ENCODE data around the gene ADD1.
A peak's percentile ranks its signal among the peaks of the same experiment; 100 is the strongest.

The ADD1 gene

DNA sequence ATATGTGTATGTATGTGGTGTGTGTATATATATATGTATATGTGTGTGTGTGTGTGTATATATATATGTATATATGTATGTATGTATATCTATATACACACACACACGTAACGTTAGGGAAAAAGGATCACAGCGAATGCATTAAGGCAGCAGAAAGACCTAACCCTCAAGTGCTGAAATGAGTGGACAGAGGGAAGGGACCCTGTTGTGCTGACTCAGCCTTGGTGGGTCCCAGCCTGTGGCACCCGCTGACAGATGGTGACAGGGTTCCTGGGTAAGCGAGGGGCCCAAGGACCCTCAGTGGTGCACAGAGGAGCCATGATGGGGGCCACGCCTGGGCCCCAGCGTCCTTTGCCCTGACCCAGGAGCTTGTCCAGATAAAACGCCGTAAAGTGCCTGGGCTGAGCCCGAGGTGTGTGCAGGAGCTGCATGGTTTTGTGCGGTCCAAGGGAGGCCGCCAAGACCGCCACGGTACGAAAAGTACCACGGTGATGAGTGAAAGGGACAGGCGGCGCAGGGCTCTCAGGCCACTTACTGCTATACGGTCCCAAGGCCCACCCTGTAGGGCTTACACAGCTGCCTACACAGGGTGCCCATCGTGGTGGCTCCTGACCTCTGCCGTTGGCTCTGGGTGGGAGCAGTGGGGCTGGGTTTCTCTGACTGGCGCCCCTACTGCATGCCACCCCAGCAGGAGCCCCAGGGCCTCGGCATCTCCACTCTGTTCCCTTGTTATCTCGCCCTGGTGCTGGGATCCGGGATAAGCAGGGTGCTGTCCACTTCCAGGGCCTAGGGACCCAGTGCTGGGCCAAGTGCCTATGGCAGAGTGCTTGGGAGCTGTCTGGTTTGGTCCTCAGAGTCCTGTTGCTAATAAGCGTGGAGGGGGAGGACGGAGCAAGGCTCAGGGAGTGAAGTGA lies 40.8 kb upstream of the ADD1 start:
- DNase-seq (ENCODE audit: low spot score) = no peak
- CTCF ChIA-PET = interaction anchor here (0.6 kb wide), 1 partner anchor 394 kb away, joined by 4 read pairs; no protein-coding TSS in a partner anchor
- no peak for TF ChIP-seq CTCF (conservative IDR thresholded peaks at IDR 0.05; ENCODE audit: low read depth)
- POLR2A ChIA-PET (ENCODE audit: low non-redundant PET) = no interaction called here
- H3K27ac ChIP-seq = peak overlapping the region; percentile 90

DNA sequence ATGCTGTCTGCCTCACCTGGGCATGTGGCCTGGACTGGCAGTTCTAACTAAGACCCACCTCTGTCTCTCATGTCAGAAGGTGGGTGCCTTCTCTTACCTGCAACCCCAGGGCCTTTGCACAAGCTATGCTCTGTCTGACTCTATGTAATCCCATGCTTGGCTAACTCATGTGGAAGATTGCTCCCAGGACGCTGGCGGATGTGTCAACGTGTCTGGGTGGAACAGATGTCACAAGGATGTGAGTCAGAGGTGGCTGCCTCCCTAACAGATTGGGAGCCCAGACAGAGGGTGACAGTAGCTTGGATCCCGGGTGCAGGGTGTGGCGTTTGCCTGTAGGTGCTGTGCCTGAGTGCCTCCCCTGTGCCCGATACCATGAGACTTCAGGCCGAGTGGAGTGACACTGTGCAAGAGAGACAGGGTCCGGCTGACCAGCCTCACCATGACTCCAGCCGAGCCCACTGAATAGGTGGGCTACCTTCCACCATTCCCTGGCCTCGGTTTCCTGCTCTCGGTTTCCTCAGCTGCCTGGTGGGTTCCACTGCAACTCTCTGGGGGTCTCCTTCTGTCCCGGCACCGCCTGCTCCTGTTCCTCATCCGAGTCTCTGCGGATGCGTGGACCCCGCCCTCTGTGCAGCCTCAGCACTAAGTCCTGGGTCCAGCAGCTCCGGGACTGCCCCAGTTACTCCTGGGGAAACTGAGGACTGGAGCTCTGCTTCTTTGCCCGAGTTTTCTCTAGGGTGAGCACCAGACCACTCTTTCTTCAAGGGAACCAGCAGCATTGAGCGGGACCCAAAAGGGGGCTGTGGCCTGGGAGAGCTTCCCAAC lies 39.8 kb upstream of the ADD1 start:
- TF ChIP-seq CTCF (conservative IDR thresholded peaks at IDR 0.05; ENCODE audit: low read depth) = no peak
- peak overlapping the region; percentile 90 for H3K27ac ChIP-seq
- CTCF ChIA-PET = interaction anchor here (0.6 kb wide), 2 partner anchors 12 to 393 kb away, joined by 4 read pairs; no protein-coding TSS in a partner anchor
- DNase-seq (ENCODE audit: low spot score) = no peak
- POLR2A ChIA-PET (ENCODE audit: low non-redundant PET) = no interaction called here

GRCh38 chr4:2804449-2804972 lies 39.1 kb upstream of the ADD1 start:
- peak overlapping the region; percentile 90 for H3K27ac ChIP-seq
- CTCF ChIA-PET = no interaction called here

DNA sequence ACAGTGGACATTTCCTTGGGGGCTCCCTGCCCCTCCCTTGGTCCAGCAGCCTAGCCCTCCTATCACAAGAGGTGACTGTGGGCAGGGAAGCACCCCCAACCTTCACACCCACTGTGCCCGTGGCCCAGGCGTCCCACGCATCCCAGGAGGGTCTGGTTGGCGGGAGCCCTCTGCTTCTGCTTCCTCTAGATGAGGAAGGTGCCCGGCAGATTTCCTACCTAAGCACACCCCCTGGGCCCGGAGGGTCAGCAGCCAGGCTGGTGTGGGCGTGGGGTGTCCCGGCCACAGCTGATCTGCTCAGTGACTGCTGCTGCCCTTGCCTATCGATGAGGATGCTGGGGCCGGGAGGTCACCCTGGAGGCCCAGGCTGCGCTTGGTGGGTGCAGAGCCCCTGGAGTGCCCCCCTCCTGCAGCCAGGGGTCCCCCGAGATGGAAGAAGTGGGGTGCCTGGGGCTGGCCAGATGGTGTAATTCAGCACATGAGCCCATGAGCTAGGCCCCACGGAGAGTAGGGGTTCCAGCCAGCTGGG lies 38.6 kb upstream of the ADD1 start:
- TF ChIP-seq CTCF (conservative IDR thresholded peaks at IDR 0.05; ENCODE audit: low read depth) = no peak
- ChIA-PET CTCF (interaction anchor here (0.5 kb wide), 1 partner anchor 12 kb away, joined by 3 read pairs; the partner anchor contains the start of gene SH3BP2), POLR2A (ENCODE audit: low non-redundant PET) (no interaction called here)
- peak overlapping the region; percentile 90 for H3K27ac ChIP-seq
- DNase-seq (ENCODE audit: low spot score) = no peak

More at GRCh38 chr4:2804449-2804972, 39.1 kb upstream of the ADD1 start:
- POLR2A ChIA-PET (ENCODE audit: low non-redundant PET) = no interaction called here
- no peak for TF ChIP-seq CTCF (conservative IDR thresholded peaks at IDR 0.05; ENCODE audit: low read depth)
- no peak for DNase-seq (ENCODE audit: low spot score)

GRCh38 chr4:2805712-2806389 lies 37.8 kb upstream of the ADD1 start:
- DNase-seq (ENCODE audit: low spot score) = peak; percentile 50
- TF ChIP-seq CTCF (conservative IDR thresholded peaks at IDR 0.05; ENCODE audit: low read depth) = no peak
- ChIA-PET POLR2A (ENCODE audit: low non-redundant PET) (no interaction called here), CTCF (interaction anchor here (0.5 kb wide), 1 partner anchor 13 kb away, joined by 3 read pairs; the partner anchor contains the start of gene SH3BP2)
- peak overlapping the region; percentile 90 for H3K27ac ChIP-seq

Measured in RWPE1 (cell line).